Vagina (tissue), 2 donors: ENCODE results near the gene TSPAN12.

Source experiments
- CTCF ChIP-seq, 3 experiments: fragments of 450-650 bp in 2 of 3; fragments of 200-600 bp in 1 of 3; sonication (generic) in 1 of 3; IDR thresholded peaks; one replicate each; pipeline ENCODE4 v1.5.1; 2017 to 2019; ENCODE audit warnings: antibody characterized with exemption in 3 of 3, mild to moderate bottlenecking in 2 of 3, moderate library complexity in 2 of 3
- POLR2A ChIP-seq, 2 donors: fragments of 450-650 bp; IDR thresholded peaks; one replicate each; pipeline ENCODE4 v1.6.1; 2017; ENCODE audit warnings: antibody characterized with exemption in 2 of 2, mild to moderate bottlenecking in 2 of 2, moderate library complexity in 2 of 2

DNA sequence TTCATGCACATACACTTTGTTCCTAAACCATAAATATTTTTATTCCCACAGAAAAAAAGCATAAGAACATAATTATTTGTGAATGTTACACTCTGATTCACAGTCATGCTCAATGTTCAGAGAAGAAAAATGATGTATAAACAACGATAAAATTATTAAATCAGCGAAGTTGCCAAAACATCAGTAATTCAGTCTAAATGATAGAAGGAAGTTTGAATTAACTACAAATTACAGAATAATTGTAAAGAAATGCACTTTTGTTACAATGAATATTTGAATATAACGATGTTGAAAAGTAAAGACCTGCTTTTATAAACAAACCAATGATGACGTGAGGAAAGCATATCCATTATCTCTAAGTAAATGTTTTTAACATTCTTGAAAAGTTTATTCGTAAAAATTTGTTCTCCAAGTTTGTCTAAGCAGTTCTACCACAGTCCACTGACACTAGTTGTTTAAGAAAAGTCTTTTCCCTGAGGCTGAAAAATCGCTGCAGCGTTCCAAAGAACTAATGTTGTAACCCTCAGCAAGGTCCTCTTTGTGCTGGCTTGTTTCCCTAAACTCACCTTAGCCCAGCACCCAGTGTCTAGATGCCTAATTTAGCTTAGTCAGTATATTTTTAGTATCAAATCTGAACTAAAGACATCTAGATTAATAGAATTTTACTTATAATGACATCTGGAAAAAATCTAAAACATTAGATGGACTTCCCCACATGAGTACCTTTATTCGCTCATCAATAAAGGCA, 30.4 kb downstream of the TSPAN12 start:
- TF ChIP-seq CTCF (IDR thresholded peaks at IDR 0.05) (no peak), POLR2A (IDR thresholded peaks at IDR 0.05) (no peak)
